Activated CD8-positive, alpha-beta memory T cell treated with anti-CD3 and anti-CD28 coated beads, Interleukin-2, amount 50 U/mL, for 24 hours (primary cell): ENCODE results near the gene PLA2G4E.
A peak's percentile ranks its signal among the peaks of the same experiment; 100 is the strongest.

Source experiments
- DNase-seq: peaks from one replicate; pipeline ENCODE4 v3.0.0-alpha.2; 2020; ENCODE audit errors: extremely low read depth

The PLA2G4E gene

GRCh38 chr15:41992803-41993190 lies 28.0 kb downstream of the PLA2G4E start:
- no peak for DNase-seq

- no peak for DNase-seq
These were observed 28.6 kb downstream of the PLA2G4E start for GRCh38 chr15:41992151-41992802.

- DNase-seq, result no peak
These were observed 30.2 kb downstream of the PLA2G4E start for GRCh38 chr15:41990691-41991090.

DNA sequence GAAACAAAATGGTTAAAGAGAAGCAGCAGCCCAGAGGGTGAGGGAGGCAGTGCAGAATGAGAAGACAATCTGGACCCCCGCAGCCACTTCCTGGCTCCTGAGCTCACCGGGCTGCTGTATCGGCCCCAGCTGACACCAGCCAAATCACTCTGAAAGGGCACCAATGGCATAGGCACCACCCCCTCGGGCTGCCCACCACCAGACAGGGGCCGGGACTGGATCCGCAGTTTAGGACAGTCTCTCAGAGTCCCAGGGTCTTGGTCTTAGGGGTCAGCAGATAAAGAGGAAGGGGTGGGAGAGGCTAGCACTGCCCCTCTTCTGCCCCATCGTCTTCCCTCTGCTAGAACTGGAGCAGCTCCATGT lies 30.6 kb downstream of the PLA2G4E start:
- DNase-seq, result no peak

DNA sequence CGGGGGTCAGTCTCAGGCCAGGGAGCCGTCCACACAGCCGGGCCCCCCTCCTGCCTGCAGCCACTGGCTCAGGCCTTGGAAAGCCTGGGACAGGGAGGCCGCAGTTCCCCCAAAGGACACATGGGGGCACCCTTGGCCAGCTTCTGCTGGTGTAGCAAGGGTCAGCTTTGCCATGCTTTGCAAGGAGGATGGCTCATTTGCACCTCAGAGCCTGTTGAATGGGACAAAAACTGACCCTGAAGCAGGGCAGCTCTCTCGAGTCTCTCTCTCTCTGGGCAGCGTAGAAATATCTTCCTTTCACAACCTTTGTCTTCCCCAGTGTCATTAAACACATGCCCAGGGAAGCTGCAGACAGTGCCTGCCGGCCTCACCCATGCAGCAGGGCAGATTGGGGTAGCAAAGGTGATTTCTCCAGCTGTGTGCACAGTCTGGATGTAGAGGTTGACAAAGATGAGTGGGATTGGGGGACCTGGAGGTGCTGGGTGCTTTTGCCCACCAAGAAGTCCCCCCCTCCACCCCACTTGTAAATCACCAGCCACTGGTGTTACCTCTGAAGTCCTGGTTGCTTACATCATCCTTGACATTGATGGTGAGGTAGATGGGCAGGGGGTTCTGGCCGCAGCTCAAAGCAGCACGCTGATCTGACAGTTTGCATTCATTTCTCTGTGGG lies 31.1 kb downstream of the PLA2G4E start:
- peak; percentile 64 for DNase-seq

DNA sequence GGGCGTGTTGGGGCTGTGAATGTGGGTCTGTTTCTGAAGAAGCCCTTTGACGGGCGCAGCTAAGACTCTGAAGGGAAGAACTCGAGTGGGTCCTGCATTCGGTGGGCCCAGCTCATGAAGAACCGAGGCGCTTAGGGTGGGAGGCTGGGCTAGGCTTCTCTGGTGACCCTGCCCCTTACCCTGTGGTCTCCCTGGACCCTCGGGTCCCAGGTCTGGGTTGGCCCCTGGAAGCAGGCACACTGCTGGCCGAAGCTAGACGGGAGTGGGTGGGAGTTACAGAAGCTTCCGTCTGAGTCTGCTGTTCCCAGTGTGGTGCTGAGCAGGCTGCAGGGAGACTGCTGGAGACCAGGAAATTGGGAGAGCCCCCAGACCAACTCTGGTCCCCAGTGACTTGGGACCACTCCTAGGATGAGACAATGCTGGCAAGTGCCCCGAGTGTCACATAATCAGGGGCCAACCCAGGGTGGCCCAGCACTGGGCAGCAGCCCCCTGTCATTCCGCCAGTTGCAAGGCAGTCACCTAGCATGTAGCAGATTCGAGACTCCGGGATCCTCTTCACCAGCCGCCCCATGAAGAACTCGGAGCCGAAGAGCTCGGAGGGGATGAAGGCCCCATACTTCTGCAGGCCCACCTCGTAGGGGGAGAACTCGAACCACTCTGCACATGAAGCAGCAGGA lies 31.8 kb downstream of the PLA2G4E start:
- DNase-seq, result no peak

- no peak for DNase-seq
These were observed 32.9 kb downstream of the PLA2G4E start for GRCh38 chr15:41987925-41988275.

DNA sequence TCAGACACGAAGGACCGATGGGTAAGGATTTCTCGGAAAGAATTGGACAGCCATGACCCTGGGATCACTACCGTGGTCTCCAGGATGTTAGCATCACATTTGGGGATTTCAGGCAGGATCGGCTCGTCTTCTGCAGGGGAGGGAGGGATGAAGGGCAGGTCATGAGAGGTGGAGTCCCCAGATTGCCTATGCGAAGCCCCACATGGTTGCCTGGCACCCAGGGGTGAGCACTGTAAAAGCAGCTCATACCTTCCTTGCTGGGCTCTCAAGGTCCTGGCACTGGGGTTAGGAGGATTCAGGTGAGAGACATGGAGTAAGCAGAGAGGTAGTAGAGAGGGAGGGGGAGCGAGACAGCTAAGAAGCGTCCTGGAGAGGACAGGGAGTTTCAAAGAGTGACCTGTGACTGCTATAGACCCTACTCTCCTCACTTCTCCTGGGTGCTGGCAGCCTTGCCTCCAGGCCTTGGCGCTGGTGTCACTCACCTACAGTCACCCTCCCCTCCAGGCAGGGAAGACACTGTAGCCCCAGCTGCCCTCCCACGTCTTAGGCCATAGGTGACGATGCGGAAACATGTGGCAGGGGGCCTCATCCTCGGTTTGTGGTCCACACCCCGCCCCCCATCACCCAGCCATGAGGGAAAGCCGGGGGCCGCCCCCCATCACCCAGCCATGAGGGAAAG lies 33.5 kb downstream of the PLA2G4E start:
- no peak for DNase-seq

DNA sequence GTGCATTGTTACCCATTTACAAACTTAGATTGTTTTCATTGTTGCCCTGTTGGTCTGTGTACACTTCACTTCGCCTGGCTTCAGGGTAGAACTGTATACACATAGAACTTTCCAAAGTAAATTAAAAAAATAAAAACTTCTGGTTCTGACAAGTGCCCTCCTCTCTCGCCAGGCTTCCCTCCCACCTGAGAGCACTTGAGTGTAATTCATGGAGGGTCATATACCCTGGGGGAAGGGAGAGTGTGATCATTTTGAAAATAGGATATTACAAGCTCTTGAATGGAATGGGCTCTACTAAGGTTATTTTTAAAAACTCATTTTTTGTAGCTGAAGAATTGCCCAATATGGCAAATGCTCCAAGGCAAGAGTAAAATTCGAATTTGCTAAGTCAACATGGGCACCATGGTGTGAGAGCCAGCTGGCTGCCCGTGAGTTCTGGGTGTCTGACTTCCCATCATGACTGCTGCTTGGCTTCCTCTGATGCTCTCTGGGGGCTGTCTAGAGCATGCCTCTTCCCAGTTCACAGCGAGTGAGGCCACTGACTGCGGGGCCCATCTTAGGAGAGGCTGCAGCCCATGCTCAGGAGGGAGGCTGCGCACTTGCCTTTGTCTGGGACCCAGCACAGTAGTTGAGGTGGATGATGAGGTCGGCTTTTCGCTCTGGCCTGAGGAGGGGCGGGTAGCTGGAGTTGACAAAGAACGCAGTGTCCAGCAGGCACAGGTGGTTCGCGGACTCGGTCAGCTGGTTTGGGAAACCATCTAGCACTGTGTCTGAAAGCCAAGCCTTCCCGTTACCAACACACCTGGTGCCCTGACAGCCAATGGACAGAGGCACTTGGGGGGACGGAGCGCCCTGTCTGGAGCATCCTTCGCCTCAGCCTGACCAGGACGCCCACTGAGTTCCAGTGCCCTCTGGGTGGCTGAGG lies 35.3 kb downstream of the PLA2G4E start:
- no peak for DNase-seq

DNA sequence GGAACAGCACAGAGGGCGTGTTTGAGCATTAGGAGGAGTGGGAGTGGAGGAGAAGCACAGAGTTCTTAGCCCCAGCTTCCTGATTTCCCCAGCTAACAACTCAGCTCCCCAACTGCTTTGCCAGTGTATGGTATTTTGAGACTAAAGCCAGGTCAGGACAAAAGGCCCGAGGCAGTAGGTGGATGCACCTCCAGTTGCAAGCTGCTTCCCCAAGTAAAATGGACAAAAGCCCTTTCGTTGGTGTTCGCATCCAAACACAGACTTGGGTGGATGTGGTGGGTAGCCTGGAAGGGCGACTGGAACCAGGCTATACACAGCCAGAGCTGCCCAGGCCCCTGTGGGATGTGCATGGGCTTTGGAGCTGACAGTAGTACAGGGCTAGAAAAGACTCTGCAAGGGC lies 36.2 kb downstream of the PLA2G4E start:
- no peak for DNase-seq

DNA sequence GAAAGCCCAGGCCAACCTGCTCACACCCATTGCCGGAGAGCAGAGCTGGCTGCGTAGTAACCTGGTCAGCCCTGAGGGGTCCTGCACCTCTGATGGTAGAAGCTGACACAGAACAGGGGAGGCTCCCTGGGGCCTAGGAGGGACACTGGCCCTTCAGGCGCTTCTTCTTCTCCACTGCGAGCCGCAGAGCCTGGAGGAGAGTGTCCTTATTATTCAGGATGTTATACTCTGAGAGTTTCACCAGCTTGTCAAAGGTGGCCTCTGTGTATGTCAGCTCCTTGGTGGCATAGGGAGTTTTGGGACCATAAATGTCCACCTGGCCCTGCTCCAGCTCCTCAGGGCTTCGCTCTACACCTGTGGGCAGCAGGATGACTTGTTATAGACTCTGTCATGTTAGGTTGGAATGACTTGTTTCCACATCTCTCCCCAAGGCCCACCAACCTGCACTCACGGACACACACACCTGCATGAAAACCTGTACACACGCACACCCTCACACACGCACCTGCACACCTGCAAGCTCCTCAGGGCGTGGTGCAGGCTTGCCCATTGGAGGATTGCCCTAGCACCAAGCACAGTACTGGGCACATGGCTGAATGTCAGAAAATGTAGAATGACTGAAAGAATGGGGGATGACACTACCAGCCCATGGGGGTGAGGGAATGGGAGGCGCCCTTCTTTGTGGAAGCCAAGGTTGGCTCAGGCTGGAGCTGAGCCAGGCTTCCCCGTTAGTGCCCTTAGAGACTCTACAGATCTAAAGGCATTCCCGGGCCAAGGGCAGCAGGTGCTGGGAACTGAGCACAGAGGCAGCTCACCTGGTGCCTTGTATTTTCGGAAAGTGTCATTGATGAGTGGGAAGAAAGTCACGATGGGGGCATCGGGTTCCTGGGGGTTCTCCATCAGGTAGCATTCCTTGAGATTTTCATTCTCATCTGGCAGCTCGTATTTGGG lies 36.9 kb downstream of the PLA2G4E start:
- no peak for DNase-seq

DNA sequence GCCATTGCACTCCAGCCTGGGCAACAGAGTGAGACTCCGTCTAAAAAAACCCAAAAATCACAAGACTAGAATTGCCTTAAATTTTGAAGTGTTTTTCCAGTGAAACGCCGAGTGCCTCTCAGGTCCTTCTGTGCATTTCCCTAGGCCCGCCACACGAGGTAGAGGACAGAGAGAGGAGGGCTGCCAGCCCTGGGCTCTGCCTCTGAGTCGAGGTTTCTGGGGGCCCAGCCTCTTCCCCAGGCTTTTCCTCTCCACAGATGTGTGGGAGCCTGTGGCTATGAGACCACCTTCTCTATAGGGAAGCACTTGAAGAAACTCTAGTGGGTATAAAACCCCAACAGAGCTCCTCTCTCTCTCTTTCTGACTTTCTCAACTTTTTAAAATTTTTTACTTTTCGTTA lies 37.6 kb downstream of the PLA2G4E start:
- DNase-seq, result no peak

- DNase-seq, result no peak
These were observed 38.5 kb downstream of the PLA2G4E start for GRCh38 chr15:41982133-41982930.

- DNase-seq, result no peak
These were observed 39.3 kb downstream of the PLA2G4E start for GRCh38 chr15:41981371-41982132.

DNA sequence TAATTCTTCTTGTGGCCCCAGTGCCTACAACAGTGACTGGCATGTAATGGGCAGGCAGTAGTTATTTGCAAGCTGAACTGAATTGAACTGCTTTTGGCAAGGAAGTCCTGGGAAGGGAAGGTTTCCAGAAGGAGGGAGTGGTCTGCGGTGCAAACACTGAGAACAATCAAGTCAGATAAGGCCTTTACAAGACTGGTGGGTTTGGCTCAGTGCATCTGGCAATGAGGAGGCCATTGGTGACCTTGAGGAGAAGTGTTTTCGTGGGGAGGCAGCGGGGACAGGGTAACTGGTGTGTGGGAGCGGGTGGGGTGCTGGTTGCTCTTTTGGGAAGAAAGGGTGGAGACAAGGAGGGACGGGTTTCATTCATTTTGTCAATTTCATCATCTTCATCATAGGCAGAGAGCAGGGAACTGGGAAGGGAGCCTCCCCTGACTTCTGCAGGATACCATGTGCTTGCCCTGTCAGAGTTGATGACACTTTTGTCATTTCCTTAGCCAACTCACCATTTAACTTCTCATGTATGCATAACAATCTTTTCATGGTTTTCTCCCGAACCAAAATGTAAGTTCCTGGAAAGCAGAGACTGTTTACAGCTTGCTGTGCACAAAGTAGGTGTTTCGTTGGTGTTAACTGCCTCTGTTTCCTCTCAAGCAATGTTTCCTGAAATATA lies 40.1 kb downstream of the PLA2G4E start:
- no peak for DNase-seq

DNA sequence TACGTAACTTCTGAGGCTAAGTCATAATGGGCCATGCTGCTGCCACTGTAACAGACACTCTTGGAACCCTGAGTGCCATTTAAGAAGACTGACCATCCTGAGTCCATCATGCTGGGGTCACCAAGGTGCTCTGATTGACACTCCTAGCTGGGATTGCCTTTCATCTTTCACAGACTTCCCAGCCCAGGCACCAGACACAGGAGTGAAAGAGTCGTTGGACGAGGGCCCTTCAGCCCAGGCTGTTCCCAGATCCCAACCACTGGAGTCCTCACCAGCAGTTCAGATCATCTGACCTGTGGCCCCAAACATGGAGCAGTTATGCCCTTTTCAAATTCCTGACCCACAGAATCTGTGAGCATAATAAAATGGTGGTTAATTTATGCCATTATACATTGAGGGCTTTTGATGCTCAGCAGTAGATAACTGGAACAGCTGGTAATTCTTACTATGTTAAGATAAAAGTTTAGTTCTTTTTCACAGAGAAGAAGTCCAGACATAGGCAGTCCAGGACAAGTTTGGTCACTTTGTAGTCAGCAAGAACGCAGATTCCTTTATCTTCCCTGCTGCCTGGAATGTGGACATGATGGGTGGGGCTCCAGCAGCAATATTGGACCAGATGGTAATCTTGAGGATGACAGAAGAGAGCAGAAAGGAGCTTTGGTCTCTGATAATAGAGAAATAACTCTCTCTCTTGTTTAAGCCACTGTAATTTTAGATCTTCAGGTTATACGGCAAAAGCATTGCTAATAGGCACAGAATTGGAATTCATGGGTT lies 41.2 kb downstream of the PLA2G4E start:
- no peak for DNase-seq

GRCh38 chr15:41978534-41978933 lies 42.3 kb downstream of the PLA2G4E start:
- DNase-seq, result no peak
